Glutamatergic neuron (in vitro differentiated cells): Measurements from ENCODE around the gene RASGRF1. TPM values are rescaled to one million over a fixed set of nuclear protein-coding genes. Genes with fewer than 3 reads are reported as not detected.

Experiments used
- DNase-seq: peaks from one replicate; pipeline ENCODE4 v3.0.0; 2022
- H3K27ac Mint-ChIP-seq: one replicate; pipeline ENCODE4 v1.8.0; 2020; ENCODE audit warnings: mild to moderate bottlenecking, mixed read lengths, inconsistent platforms; ENCODE audit not compliant: unreplicated experiment
- H3K27me3 Mint-ChIP-seq: one replicate; pipeline ENCODE4 v1.8.0; 2020; ENCODE audit warnings: mild to moderate bottlenecking, moderate library complexity, mixed read lengths, inconsistent platforms; ENCODE audit not compliant: unreplicated experiment
- H3K36me3 Mint-ChIP-seq: one replicate; pipeline ENCODE4 v1.8.0; 2020; ENCODE audit warnings: mild to moderate bottlenecking, mixed read lengths, inconsistent platforms; ENCODE audit not compliant: unreplicated experiment
- H3K4me1 Mint-ChIP-seq: one replicate; pipeline ENCODE4 v1.8.0; 2020; ENCODE audit warnings: mild to moderate bottlenecking, low read depth, mixed read lengths, inconsistent platforms; ENCODE audit not compliant: unreplicated experiment
- H3K4me3 Mint-ChIP-seq: one replicate; pipeline ENCODE4 v1.8.0; 2020; ENCODE audit warnings: mild to moderate bottlenecking, mixed read lengths, inconsistent platforms; ENCODE audit not compliant: unreplicated experiment
- H3K9me3 Mint-ChIP-seq: one replicate; pipeline ENCODE4 v1.8.0; 2020; ENCODE audit warnings: mild to moderate bottlenecking, moderate library complexity, mixed read lengths, inconsistent platforms; ENCODE audit not compliant: unreplicated experiment
- CTCF ChIP-seq: fragments of 200-600 bp; sonication (generic); IDR thresholded peaks from one replicate; pipeline ENCODE4 v1.5.0; 2021; ENCODE audit not compliant: partially characterized antibody, unreplicated experiment
- total RNA-seq: library from RNA; stranded (reverse); fragmentation: NEBNext Ultra II Directional; extraction: Animal tissue kit (Norgen Biotek cat#: 25700); gene quantifications from one replicate; pipeline ENCODE4 v1.2.1, GENCODE V29; 2021; ENCODE audit not compliant: unreplicated experiment

Gene RASGRF1
- total RNA-seq, 1 donor from 2014 or later, result 0.32 TPM

GRCh38 chr15:79002581-79002980, 88.0 kb downstream of the RASGRF1 start:
- no peak for DNase-seq
- H3K4me3 Mint-ChIP-seq, result no peak overlapping the region
- peaks cover 4% of the 10 kb centered on the region for H3K9me3 Mint-ChIP-seq
- H3K4me1 Mint-ChIP-seq, result peaks cover 4% of the 10 kb centered on the region
- H3K27ac Mint-ChIP-seq, result no peak overlapping the region
- no peaks in the 10 kb centered on the region for H3K27me3 Mint-ChIP-seq
- H3K36me3 Mint-ChIP-seq, result no peaks in the 10 kb centered on the region
- TF ChIP-seq CTCF, result no peak

GRCh38 chr15:78999636-79000035, 90.9 kb downstream of the RASGRF1 start:
- Mint-ChIP-seq H3K27ac (no peak overlapping the region), H3K4me3 (no peak overlapping the region), H3K9me3 (peaks cover 3% of the 10 kb centered on the region)

DNA sequence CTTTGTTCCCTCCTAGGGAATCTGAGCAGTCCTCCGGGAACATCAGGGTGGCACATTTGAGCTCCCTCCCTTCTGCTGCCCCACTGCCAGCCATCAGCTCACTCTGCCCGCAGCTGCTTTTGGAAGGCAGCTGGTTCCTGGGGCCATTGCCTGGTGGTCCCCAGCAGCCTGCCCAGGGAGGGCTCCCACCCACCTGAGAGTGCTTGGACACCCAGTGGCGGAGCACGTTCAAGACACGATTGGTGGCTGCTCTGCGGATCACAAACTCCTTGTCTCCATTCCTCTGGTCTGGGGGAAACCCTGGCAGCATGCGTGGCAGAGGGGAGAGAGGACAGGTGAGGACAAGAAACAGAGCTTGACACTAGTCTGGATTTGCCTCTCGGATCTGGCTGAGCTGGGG, 92.1 kb downstream of the RASGRF1 start:
- Mint-ChIP-seq H3K4me3 (no peak overlapping the region), H3K27ac (no peak overlapping the region), H3K4me1 (peaks cover 6% of the 10 kb centered on the region), H3K36me3 (no peaks in the 10 kb centered on the region), H3K9me3 (peaks cover 3% of the 10 kb centered on the region), H3K27me3 (peaks cover 8% of the 10 kb centered on the region)
- DNase-seq, result no peak
- no peak for TF ChIP-seq CTCF

More at GRCh38 chr15:78999636-79000035, 90.9 kb downstream of the RASGRF1 start:
- TF ChIP-seq CTCF, result no peak
- H3K4me1 Mint-ChIP-seq, result peaks cover 6% of the 10 kb centered on the region
- no peaks in the 10 kb centered on the region for H3K36me3 Mint-ChIP-seq
- peaks cover 8% of the 10 kb centered on the region for H3K27me3 Mint-ChIP-seq
- DNase-seq, result no peak

- Mint-ChIP-seq H3K36me3 (no peaks in the 10 kb centered on the region), H3K4me3 (no peak overlapping the region), H3K27me3 (peaks cover 8% of the 10 kb centered on the region), H3K4me1 (peaks cover 3% of the 10 kb centered on the region), H3K9me3 (peaks cover 3% of the 10 kb centered on the region), H3K27ac (no peak overlapping the region)
- no peak for TF ChIP-seq CTCF
- no peak for DNase-seq
Observed at GRCh38 chr15:78997981-78998499, 92.5 kb downstream of the RASGRF1 start.

- H3K9me3 Mint-ChIP-seq, result peaks cover 3% of the 10 kb centered on the region
- H3K27me3 Mint-ChIP-seq, result peaks cover 8% of the 10 kb centered on the region
- no peak for DNase-seq
- peaks cover 5% of the 10 kb centered on the region for H3K4me1 Mint-ChIP-seq
- no peak for TF ChIP-seq CTCF
- H3K36me3 Mint-ChIP-seq, result no peaks in the 10 kb centered on the region
- no peak overlapping the region for H3K27ac Mint-ChIP-seq
- H3K4me3 Mint-ChIP-seq, result no peak overlapping the region
Observed at GRCh38 chr15:78996894-78997275, 93.7 kb downstream of the RASGRF1 start.
